Tibial nerve (tissue), 3 donors: ENCODE data around the gene B3GAT3.

ENCODE experiments used
- CTCF ChIP-seq, 5 experiments: fragments of 200-600 bp in 3 of 5; fragments of 450-650 bp in 2 of 5; sonication (generic) in 3 of 5; IDR thresholded peaks; one replicate each; pipeline ENCODE4 v1.5.1; 2016 to 2019; ENCODE audit warnings: antibody characterized with exemption in 5 of 5, mild to moderate bottlenecking in 3 of 5, moderate library complexity in 2 of 5
- POLR2A ChIP-seq, 2 donors: fragments of 450-650 bp; IDR thresholded peaks; one replicate each; pipeline ENCODE4 v1.6.1; 2017; ENCODE audit warnings: antibody characterized with exemption in 2 of 2, mild to moderate bottlenecking in 2 of 2, moderate library complexity in 2 of 2

GRCh38 chr11:62654297-62654696 lies 32.5 kb upstream of the B3GAT3 start:
- no peak for TF ChIP-seq CTCF (IDR thresholded peaks at IDR 0.05)
- no peak for TF ChIP-seq POLR2A (IDR thresholded peaks at IDR 0.05)
